H1 (cell line): Measurements from ENCODE around the gene SEMA3E. TPM values are rescaled to one million over a fixed set of nuclear protein-coding genes. Genes with fewer than 3 reads are reported as not detected.

Experiments used
- CTCF ChIA-PET: fragments of 300-600 bp; sonication (Branson Sonifier 250); formaldehyde crosslinking; loops from one replicate; lab custom pipeline; 2021; ENCODE audit not compliant: partially characterized antibody; lab: Charles Lee
- POLR2A ChIA-PET: fragments of 300-600 bp; sonication (Branson Sonifier 250); formaldehyde crosslinking; loops from one replicate; lab custom pipeline; 2021; ENCODE audit warnings: inconsistent platforms; ENCODE audit not compliant: partially characterized antibody; lab: Charles Lee
- DNase-seq, 2 experiments: peaks; one replicate each; pipeline versions ENCODE4 v3.0.0 to v3.0.0-alpha.2; 2010 to 2022; ENCODE audit warnings: low spot score in 2 of 2, low read depth in 1 of 2, mixed read lengths in 1 of 2
- FAIRE-seq: peaks from 2 replicates; lab custom pipeline; 2011; peaks lifted over from hg19 to GRCh38; lab: Jason Lieb, UNC
- H2AFZ ChIP-seq: 2 replicates; pipeline ENCODE4 v1.8.1; 2012; ENCODE audit warnings: low read length, inconsistent platforms
- H2AK5ac ChIP-seq: 2 replicates; pipeline ENCODE4 v1.6.1; 2013; ENCODE audit warnings: low read depth, low read length
- H2BK120ac ChIP-seq: replicated peaks from 2 replicates; pipeline ENCODE3; 2013; ENCODE audit warnings: low read depth, low read length, inconsistent platforms
- H2BK12ac ChIP-seq: 2 replicates; pipeline ENCODE4 v1.6.1; 2013; ENCODE audit warnings: low read depth, low read length
- H2BK15ac ChIP-seq: 2 replicates; pipeline ENCODE4 v1.6.1; 2013; ENCODE audit warnings: low read length
- H2BK20ac ChIP-seq: 2 replicates; pipeline ENCODE4 v1.6.1; 2013; ENCODE audit warnings: low read length
- H2BK5ac ChIP-seq: 2 replicates; pipeline ENCODE4 v1.6.1; 2013; ENCODE audit warnings: low read depth, low read length
- H3K14ac ChIP-seq: 2 replicates; pipeline ENCODE4 v1.6.1; 2013; ENCODE audit warnings: inconsistent platforms; ENCODE audit not compliant: insufficient read length
- H3K18ac ChIP-seq: 2 replicates; pipeline ENCODE4 v1.6.1; 2013; ENCODE audit warnings: low read length; ENCODE audit errors: extremely low read depth
- H3K23ac ChIP-seq: 2 replicates; pipeline ENCODE4 v1.6.1; 2013; ENCODE audit warnings: inconsistent platforms; ENCODE audit not compliant: insufficient read length
- H3K23me2 ChIP-seq: 2 replicates; pipeline ENCODE4 v1.6.1; 2013; ENCODE audit warnings: low read depth, low read length
- H3K27ac ChIP-seq: 2 replicates; pipeline ENCODE4 v1.6.1; 2011; ENCODE audit warnings: low read depth, low read length, inconsistent platforms
- H3K27me3 ChIP-seq, 4 experiments: replicated peaks in 1 of 4; 1 replicate in 1 of 4; 2 replicates in 3 of 4; pipeline versions ENCODE4 v1.6.1 to v1.8.1; 2011 to 2013; ENCODE audit warnings: low read length in 3 of 4, mild to moderate bottlenecking in 3 of 4, inconsistent platforms in 2 of 4, mixed read lengths in 2 of 4, moderate library complexity in 1 of 4; ENCODE audit not compliant: control insufficient read depth in 3 of 4, insufficient read depth in 3 of 4; ENCODE audit errors: extremely low read depth in 1 of 4
- H3K36me3 ChIP-seq, 4 experiments: 2 replicates each; pipeline versions ENCODE4 v1.6.1 to v1.8.1; 2011 to 2013; ENCODE audit warnings: mild to moderate bottlenecking in 4 of 4, low read length in 3 of 4, moderate library complexity in 2 of 4, control low read depth in 1 of 4, inconsistent platforms in 1 of 4; ENCODE audit not compliant: insufficient read depth in 4 of 4, control insufficient read depth in 2 of 4
- H3K4ac ChIP-seq: replicated peaks from 2 replicates; pipeline ENCODE3; 2013; ENCODE audit warnings: low read length, low read depth, mixed read lengths, inconsistent platforms; ENCODE audit not compliant: insufficient read length
- H3K4me1 ChIP-seq, 4 experiments: replicated peaks in 1 of 4; 1 replicate in 1 of 4; 2 replicates in 3 of 4; pipeline versions ENCODE4 v1.6.1 to v1.8.1; 2011 to 2013; ENCODE audit warnings: low read length in 3 of 4, inconsistent platforms in 2 of 4, mixed read lengths in 1 of 4; ENCODE audit not compliant: insufficient read depth in 4 of 4, control insufficient read depth in 3 of 4
- H3K4me2 ChIP-seq, 2 experiments: 2 replicates each; pipeline versions ENCODE4 v1.6.1 to v1.8.1; 2011 to 2013; ENCODE audit warnings: low read depth in 2 of 2, low read length in 2 of 2, control low read depth in 1 of 2, inconsistent platforms in 1 of 2, mild to moderate bottlenecking in 1 of 2; ENCODE audit not compliant: insufficient read depth in 1 of 2
- H3K4me3 ChIP-seq, 4 experiments: fragments of 200-600, 300-600 bp in 1 of 4; sonication (generic), shearing (Covaris generic), sonication (Bioruptor Twin) in 1 of 4; 2 replicates each; pipeline versions ENCODE4 v1.5.1 to v1.8.1; 2011 to 2016; ENCODE audit warnings: low read length in 4 of 4, low read depth in 3 of 4, control low read depth in 2 of 4, inconsistent platforms in 2 of 4, mild to moderate bottlenecking in 2 of 4, mixed read lengths in 1 of 4, moderate library complexity in 1 of 4; ENCODE audit not compliant: insufficient read depth in 2 of 4; ENCODE audit errors: extremely low read depth in 1 of 4
- H3K56ac ChIP-seq: replicated peaks from 2 replicates; pipeline ENCODE3; 2013; ENCODE audit warnings: low read depth, mild to moderate bottlenecking, mixed read lengths, low read length, inconsistent platforms; ENCODE audit not compliant: insufficient read length
- H3K79me1 ChIP-seq: 2 replicates; pipeline ENCODE4 v1.6.1; 2013; ENCODE audit warnings: low read depth, low read length, control low read depth
- H3K79me2 ChIP-seq, 2 experiments: 2 replicates each; pipeline versions ENCODE4 v1.6.1 to v1.8.1; 2012 to 2013; ENCODE audit warnings: low read length in 2 of 2, mild to moderate bottlenecking in 2 of 2, inconsistent platforms in 1 of 2; ENCODE audit not compliant: insufficient read depth in 2 of 2, control insufficient read depth in 1 of 2
- H3K9ac ChIP-seq, 4 experiments: replicated peaks in 1 of 4; 1 replicate in 1 of 4; 2 replicates in 3 of 4; pipeline versions ENCODE4 v1.6.1 to v1.8.1; 2011 to 2013; ENCODE audit warnings: low read depth in 3 of 4, low read length in 3 of 4, control low read depth in 2 of 4, mild to moderate bottlenecking in 2 of 4, moderate library complexity in 2 of 4, inconsistent platforms in 1 of 4; ENCODE audit errors: extremely low read depth in 1 of 4
- H3K9me3 ChIP-seq, 2 experiments: 2 replicates each; pipeline versions ENCODE4 v1.6.1 to v1.8.1; 2012 to 2013; ENCODE audit warnings: mild to moderate bottlenecking in 2 of 2, moderate library complexity in 2 of 2, control low read depth in 1 of 2, inconsistent platforms in 1 of 2, low read depth in 1 of 2, low read length in 1 of 2, mixed read lengths in 1 of 2; ENCODE audit not compliant: insufficient read depth in 2 of 2
- H4K20me1 ChIP-seq, 2 experiments: replicated peaks in 1 of 2; 2 replicates each; pipeline versions ENCODE3 to v1.8.1; 2011 to 2013; ENCODE audit warnings: inconsistent platforms in 2 of 2, low read length in 2 of 2, mild to moderate bottlenecking in 1 of 2; ENCODE audit not compliant: insufficient read depth in 2 of 2, control insufficient read depth in 1 of 2
- H4K5ac ChIP-seq: 2 replicates; pipeline ENCODE4 v1.6.1; 2013; ENCODE audit warnings: low read length, low read depth, mixed read lengths, inconsistent platforms; ENCODE audit not compliant: insufficient read length
- H4K8ac ChIP-seq: 2 replicates; pipeline ENCODE4 v1.8.0; 2013; ENCODE audit warnings: mild to moderate bottlenecking, moderate library complexity, low read length, inconsistent platforms; ENCODE audit not compliant: insufficient read depth; ENCODE audit errors: extremely low read depth
- H4K91ac ChIP-seq: replicated peaks from 2 replicates; pipeline ENCODE3; 2013; ENCODE audit warnings: low read length, mixed read lengths, inconsistent platforms; ENCODE audit not compliant: insufficient read length
- CEBPB ChIP-seq: IDR thresholded peaks from 2 replicates; pipeline ENCODE4 v1.6.1; 2012; ENCODE audit warnings: low read depth, low read length
- CHD2 ChIP-seq: IDR thresholded peaks from 2 replicates; pipeline ENCODE4 v1.6.1; 2012; ENCODE audit warnings: low read length, improper control_type of control experiment
- RAD21 ChIP-seq, 2 experiments: IDR thresholded peaks in 1 of 2; conservative IDR thresholded peaks in 1 of 2; 2 replicates each; pipeline ENCODE4 v1.6.1; 2011; ENCODE audit warnings: low read depth in 2 of 2, low read length in 2 of 2, improper control_type of control experiment in 1 of 2, inconsistent platforms in 1 of 2, mild to moderate bottlenecking in 1 of 2, moderate library complexity in 1 of 2
- SAP30 ChIP-seq: fragments of 300-600 bp; sonication (generic); IDR thresholded peaks from 2 replicates; pipeline ENCODE4 v1.7.1; 2012; ENCODE audit warnings: low read length, moderate library complexity, mild to moderate bottlenecking, inconsistent platforms; ENCODE audit not compliant: insufficient read depth, insufficient replicate concordance
- SIX5 ChIP-seq: IDR thresholded peaks from 2 replicates; pipeline ENCODE4 v1.6.1; 2011; ENCODE audit warnings: mild to moderate bottlenecking, low read depth, low read length
- TEAD4 ChIP-seq: IDR thresholded peaks from 2 replicates; pipeline ENCODE4 v1.6.1; 2012; ENCODE audit warnings: low read depth, low read length, inconsistent platforms, mixed read lengths
- WGBS, 2 experiments: shearing (Covaris generic) in 1 of 2; methylation state at CpG; one replicate each; pipeline versions ENCODE4 v1.1.6 to v1.1.7; 2013 to 2015; ENCODE audit warnings: low lambda C conversion rate in 2 of 2, mixed read lengths in 2 of 2, inconsistent platforms in 1 of 2, low coverage in 1 of 2, missing lambda C conversion rate in 1 of 2; ENCODE audit not compliant: insufficient replicate concordance in 2 of 2, insufficient coverage in 1 of 2, insufficient read length in 1 of 2; ENCODE audit errors: extremely low coverage in 1 of 2, missing lambda C conversion rate in 1 of 2; 5-methylcytosine and 5-hydroxymethylcytosine counted together
- polyA plus RNA-seq, 7 experiments: library from polyadenylated mRNA; depleted of rRNA in 3 of 7; stranded (reverse) in 5 of 7; unstranded in 2 of 7; fragments of >200 nt in 5 of 7; fragments of 200-250 nt in 2 of 7; gene quantifications; 1 replicate in 5 of 7; 2 replicates in 1 of 7; 4 replicates in 1 of 7; pipeline versions ENCODE4 v1.2.1 to v1.2.3, GENCODE V29; 2011 to 2013; ENCODE audit warnings: missing spikeins in 2 of 7, mixed read lengths in 2 of 7
- total RNA-seq: library from RNA; stranded (reverse); fragmentation: NEBNext Ultra II Directional; extraction: Animal tissue kit (Norgen Biotek cat#: 25700); gene quantifications from 2 replicates; pipeline ENCODE4 v1.2.1, GENCODE V29; 2021
- TF ChIP-seq, protein P1 (sequence below): IDR thresholded peaks from 2 replicates; pipeline ENCODE4 v1.6.1; 2011; ENCODE audit warnings: low read length, improper control_type of control experiment

SEMA3E gene
- total and polyA plus RNA-seq, 2 of the 8 experiments (the other 6 are each of a cell fraction or from before 2014, with no cell fraction given), result 0.93 to 0.94 TPM

DNA sequence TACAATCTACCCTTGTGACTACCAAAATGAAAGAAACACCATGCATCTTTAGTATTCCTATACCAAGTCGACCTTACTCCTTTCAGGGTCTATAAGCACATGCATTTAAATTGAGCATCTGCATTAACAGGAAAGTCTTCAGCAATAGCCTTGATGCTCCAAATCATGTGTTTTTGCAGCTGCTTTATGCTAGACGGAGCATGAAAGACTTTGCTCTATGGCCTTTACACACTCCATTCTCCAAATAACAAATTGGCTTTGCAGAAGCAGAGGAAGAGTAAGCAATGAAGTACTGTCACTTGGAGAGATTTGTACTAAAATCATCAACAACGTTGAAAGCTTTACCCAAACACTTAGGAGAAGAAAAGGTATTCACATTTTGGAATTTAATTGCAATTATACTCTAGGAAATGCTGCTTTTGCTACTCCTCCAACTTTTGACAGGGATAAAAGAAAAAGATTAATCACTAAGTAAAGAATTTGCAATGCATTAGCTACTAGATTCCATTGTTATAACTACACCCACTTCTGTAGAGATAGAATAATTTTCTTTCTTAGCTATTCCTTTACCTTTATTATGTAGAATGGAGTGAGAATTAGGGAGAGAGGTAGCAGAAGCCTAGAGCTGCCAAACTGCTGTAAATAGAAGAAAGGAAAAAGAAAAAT is 131.8 kb downstream of the SEMA3E start:
- no peaks in the 10 kb centered on the region for H3K79me2 ChIP-seq
- H2BK120ac ChIP-seq, result no peak overlapping the region

More for the DNA sequence above, 131.8 kb downstream of the SEMA3E start:
- H4K20me1 ChIP-seq, result no peaks in the 10 kb centered on the region
- H2AK5ac ChIP-seq, result no peak overlapping the region
- CTCF ChIA-PET, result no interaction called here
- no peaks in the 10 kb centered on the region for H3K9me3 ChIP-seq
- no peaks in the 10 kb centered on the region for H3K36me3 ChIP-seq
- H3K9ac ChIP-seq, result no peak overlapping the region
- DNase-seq, result no peak
- 66% methylated on average over 3 of the region's 3 CpGs; no CpG with 5 or more reads in 1 of the 2 experiments for WGBS, 2 experiments
- peaks cover 0 to 5% (median 1%) of the 10 kb centered on the region in 4 experiments; a peak in 3 of 7 replicates for H3K4me1 ChIP-seq
- H3K4me2 ChIP-seq, result no peak overlapping the region
- no peaks in the 10 kb centered on the region for H3K27me3 ChIP-seq
- H3K4me3 ChIP-seq, result no peak overlapping the region
- no peak overlapping the region for H2BK20ac ChIP-seq
- POLR2A ChIA-PET, result no interaction called here
- no peak overlapping the region for H3K56ac ChIP-seq
- no peak overlapping the region for H4K91ac ChIP-seq
- no peak overlapping the region for H2BK12ac ChIP-seq
- no peak overlapping the region for H3K27ac ChIP-seq
- no peak overlapping the region for H4K5ac ChIP-seq
- TF ChIP-seq SAP30, result no peak
- no peak for TF ChIP-seq RAD21 (IDR thresholded peaks at IDR 0.05 in 1 of 2, conservative IDR thresholded peaks at IDR 0.05 in 1 of 2; ENCODE audit: low read depth in 2 of 2, low read length in 2 of 2)
- TF ChIP-seq TEAD4, result no peak
- no peak for TF ChIP-seq CEBPB
- no peak for TF ChIP-seq SIX5
- TF ChIP-seq, protein P1, sequence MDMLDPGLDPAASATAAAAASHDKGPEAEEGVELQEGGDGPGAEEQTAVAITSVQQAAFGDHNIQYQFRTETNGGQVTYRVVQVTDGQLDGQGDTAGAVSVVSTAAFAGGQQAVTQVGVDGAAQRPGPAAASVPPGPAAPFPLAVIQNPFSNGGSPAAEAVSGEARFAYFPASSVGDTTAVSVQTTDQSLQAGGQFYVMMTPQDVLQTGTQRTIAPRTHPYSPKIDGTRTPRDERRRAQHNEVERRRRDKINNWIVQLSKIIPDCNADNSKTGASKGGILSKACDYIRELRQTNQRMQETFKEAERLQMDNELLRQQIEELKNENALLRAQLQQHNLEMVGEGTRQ, result no peak
- no peak for TF ChIP-seq CHD2
- H3K79me1 ChIP-seq, result no peaks in the 10 kb centered on the region
- H2BK5ac ChIP-seq, result no peak overlapping the region
- no peak overlapping the region for H3K14ac ChIP-seq
- no peaks in the 10 kb centered on the region for H3K23me2 ChIP-seq
- H2BK15ac ChIP-seq, result no peak overlapping the region
- no peak for FAIRE-seq
- no peak overlapping the region for H2AFZ ChIP-seq
- no peak overlapping the region for H3K18ac ChIP-seq
- no peak overlapping the region for H3K4ac ChIP-seq
- H3K23ac ChIP-seq, result no peak overlapping the region
- H4K8ac ChIP-seq, result no peak overlapping the region
